HG03159 (cell line): ENCODE results near the gene SEPSECS.

Experiments
- ATAC-seq: cut with Tn5 transposase; IDR thresholded peaks from one replicate; pipeline ENCODE4 v1.9.1; 2021; ENCODE audit warnings: mild to moderate bottlenecking, moderate library complexity; ENCODE audit not compliant: unreplicated experiment

SEPSECS gene

DNA sequence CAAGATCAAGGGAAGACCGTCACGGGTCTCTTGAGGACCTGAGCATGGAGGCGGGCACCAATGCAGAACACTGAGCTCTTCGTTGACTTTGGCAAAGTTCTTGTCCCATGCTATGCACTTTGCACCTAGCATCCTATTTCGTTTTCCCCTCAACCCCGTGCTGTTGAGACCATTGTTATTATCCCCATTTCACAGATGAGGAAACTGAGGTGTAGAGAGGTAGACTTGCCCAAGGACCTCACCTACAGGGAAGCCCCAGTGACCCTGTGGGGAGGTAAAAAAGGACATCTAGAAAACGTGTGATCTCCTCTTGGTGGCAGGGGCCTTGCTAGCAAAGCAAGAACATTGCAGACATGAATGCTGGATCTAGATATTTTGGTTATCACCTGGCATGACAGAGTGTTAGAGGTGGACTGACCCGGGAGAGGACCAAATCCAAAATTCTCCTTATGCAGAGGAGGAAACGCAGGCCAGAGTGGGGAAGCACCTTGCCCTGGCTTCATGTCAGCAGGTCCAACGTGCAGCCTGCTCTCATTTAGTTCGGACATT lies 48.5 kb downstream of the SEPSECS start:
- no peak for ATAC-seq

GRCh38 chr4:25110527-25111329 lies 49.5 kb downstream of the SEPSECS start:
- ATAC-seq, result no peak

GRCh38 chr4:25109511-25109910 lies 50.7 kb downstream of the SEPSECS start:
- no peak for ATAC-seq

GRCh38 chr4:25108556-25108955 lies 51.7 kb downstream of the SEPSECS start:
- ATAC-seq, result no peak

GRCh38 chr4:25107827-25108516 lies 52.3 kb downstream of the SEPSECS start:
- no peak for ATAC-seq

GRCh38 chr4:25106363-25107151 lies 53.7 kb downstream of the SEPSECS start:
- no peak for ATAC-seq

DNA sequence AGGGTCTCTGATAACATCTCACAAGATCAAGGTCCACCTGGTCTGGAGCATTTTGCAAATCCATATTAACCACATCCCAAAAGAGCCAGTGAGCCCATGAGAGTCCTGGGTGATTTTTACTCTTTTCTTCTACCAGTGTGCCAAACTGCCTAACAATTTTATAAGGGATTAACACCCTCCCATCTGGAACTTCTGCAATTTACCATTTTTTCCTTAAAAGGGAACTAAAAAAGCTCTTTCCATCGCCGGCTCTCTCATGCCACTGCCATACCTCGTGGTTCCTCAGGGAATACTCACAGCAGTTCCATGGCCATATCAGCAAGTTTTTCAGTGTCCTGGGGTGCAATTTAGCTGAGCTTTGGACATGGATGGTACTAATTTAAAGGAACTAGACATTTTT lies 55.7 kb downstream of the SEPSECS start:
- no peak for ATAC-seq

DNA sequence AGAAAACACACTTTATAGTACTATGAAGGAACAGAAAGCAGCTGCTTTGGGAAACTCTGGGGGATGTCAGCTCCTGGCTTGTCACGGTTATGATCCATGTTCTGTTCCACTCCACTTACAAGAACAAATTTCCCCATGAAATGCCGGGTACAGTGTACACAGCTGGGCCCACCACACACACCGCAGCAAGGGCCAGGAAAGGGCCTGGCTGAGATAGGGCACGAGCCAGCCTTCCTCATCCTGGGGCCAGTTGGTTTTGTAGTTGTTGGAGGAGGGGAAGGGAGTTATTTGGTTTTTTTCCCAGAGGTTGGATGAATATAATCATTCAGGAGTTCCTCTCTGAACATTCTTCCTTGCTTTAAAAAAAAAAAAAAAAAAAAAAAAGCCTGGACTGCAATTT lies 56.8 kb downstream of the SEPSECS start:
- ATAC-seq, result no peak

DNA sequence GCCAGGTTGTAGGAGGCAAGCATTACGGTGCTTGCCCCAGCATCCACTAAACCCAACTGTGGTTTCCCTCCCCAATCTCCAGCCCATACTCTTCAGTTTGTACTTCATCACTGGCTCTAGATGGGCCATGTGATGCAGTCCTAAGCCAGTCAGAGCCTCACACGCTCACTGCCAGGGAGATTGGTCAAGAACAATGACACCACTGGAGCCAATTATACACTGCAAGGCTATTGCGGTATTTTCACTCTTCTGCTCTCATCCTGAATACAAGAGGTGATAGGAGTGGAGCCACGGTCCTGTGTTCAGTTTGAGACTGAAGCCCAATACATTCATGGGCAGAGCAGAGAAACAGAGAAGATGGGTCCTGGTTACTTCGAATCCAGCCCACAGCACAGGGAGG lies 58.4 kb downstream of the SEPSECS start:
- ATAC-seq, result no peak

DNA sequence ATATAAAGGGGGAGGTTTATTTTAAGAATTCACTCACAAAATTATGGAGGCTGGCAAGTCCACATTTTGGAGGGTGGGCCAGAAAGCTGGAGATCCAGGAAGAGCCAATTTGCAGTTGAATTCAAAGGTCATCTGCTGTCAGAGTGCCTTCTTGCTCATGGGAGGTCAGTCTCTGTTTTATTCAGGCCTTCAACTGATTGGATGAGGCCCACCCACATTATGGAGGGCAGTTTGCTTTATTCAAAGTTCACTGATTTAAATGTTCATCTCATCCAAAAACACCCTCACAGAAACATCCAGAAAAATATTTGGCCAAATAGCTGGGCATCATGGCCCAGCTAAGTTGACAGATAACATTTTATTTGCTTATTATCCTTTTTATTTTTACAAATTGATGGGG lies 59.5 kb downstream of the SEPSECS start:
- ATAC-seq, result no peak

GRCh38 chr4:25100021-25100555 lies 60.2 kb downstream of the SEPSECS start:
- ATAC-seq, result no peak

GRCh38 chr4:25098964-25099891 lies 61.0 kb downstream of the SEPSECS start:
- no peak for ATAC-seq

GRCh38 chr4:25096981-25097443 lies 63.2 kb downstream of the SEPSECS start:
- ATAC-seq, result no peak

- no peak for ATAC-seq
These were observed 63.8 kb downstream of the SEPSECS start for GRCh38 chr4:25096251-25096980.

GRCh38 chr4:25095837-25096236 lies 64.4 kb downstream of the SEPSECS start:
- ATAC-seq, result no peak

DNA sequence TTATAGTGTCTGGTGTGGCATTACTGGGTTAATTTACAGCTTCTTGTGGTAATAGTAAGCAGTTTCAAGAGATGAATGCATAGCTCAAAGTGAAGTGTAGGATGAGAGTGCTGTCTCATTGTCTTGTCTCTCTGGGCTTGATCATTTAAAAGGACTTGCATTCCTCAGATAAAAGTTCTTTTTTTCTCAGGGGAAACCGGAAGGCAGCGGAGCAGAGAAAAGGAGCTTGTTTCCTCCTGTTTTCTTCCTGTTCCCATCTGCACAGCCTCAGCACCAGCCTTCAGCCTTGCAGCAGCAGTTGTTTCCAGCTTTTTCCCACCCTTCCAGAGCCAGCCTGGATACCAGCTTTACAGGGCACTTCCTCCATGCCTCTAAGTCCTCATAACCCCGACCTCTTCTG lies 68.1 kb downstream of the SEPSECS start:
- no peak for ATAC-seq

- ATAC-seq, result no peak
These were observed 69.7 kb downstream of the SEPSECS start for GRCh38 chr4:25090516-25090915.

- ATAC-seq, result no peak
These were observed 71.0 kb downstream of the SEPSECS start for GRCh38 chr4:25089051-25089763.
